H1 (cell line): Measurements from ENCODE around the gene HSD17B13. TPM values are rescaled to one million over a fixed set of nuclear protein-coding genes. Genes with fewer than 3 reads are reported as not detected.

Experiments
- CTCF ChIA-PET: fragments of 300-600 bp; sonication (Branson Sonifier 250); formaldehyde crosslinking; loops from one replicate; lab custom pipeline; 2021; ENCODE audit not compliant: partially characterized antibody; lab: Charles Lee
- POLR2A ChIA-PET: fragments of 300-600 bp; sonication (Branson Sonifier 250); formaldehyde crosslinking; loops from one replicate; lab custom pipeline; 2021; ENCODE audit warnings: inconsistent platforms; ENCODE audit not compliant: partially characterized antibody; lab: Charles Lee
- DNase-seq, 2 experiments: peaks; one replicate each; pipeline versions ENCODE4 v3.0.0 to v3.0.0-alpha.2; 2010 to 2022; ENCODE audit warnings: low spot score in 2 of 2, low read depth in 1 of 2, mixed read lengths in 1 of 2
- FAIRE-seq: peaks from 2 replicates; lab custom pipeline; 2011; peaks lifted over from hg19 to GRCh38; lab: Jason Lieb, UNC
- H2AFZ ChIP-seq: 2 replicates; pipeline ENCODE4 v1.8.1; 2012; ENCODE audit warnings: low read length, inconsistent platforms
- H2AK5ac ChIP-seq: 2 replicates; pipeline ENCODE4 v1.6.1; 2013; ENCODE audit warnings: low read depth, low read length
- H2BK120ac ChIP-seq: replicated peaks from 2 replicates; pipeline ENCODE3; 2013; ENCODE audit warnings: low read depth, low read length, inconsistent platforms
- H2BK12ac ChIP-seq: 2 replicates; pipeline ENCODE4 v1.6.1; 2013; ENCODE audit warnings: low read depth, low read length
- H2BK15ac ChIP-seq: 2 replicates; pipeline ENCODE4 v1.6.1; 2013; ENCODE audit warnings: low read length
- H2BK20ac ChIP-seq: 2 replicates; pipeline ENCODE4 v1.6.1; 2013; ENCODE audit warnings: low read length
- H2BK5ac ChIP-seq: 2 replicates; pipeline ENCODE4 v1.6.1; 2013; ENCODE audit warnings: low read depth, low read length
- H3K14ac ChIP-seq: 2 replicates; pipeline ENCODE4 v1.6.1; 2013; ENCODE audit warnings: inconsistent platforms; ENCODE audit not compliant: insufficient read length
- H3K18ac ChIP-seq: 2 replicates; pipeline ENCODE4 v1.6.1; 2013; ENCODE audit warnings: low read length; ENCODE audit errors: extremely low read depth
- H3K23ac ChIP-seq: 2 replicates; pipeline ENCODE4 v1.6.1; 2013; ENCODE audit warnings: inconsistent platforms; ENCODE audit not compliant: insufficient read length
- H3K23me2 ChIP-seq: 2 replicates; pipeline ENCODE4 v1.6.1; 2013; ENCODE audit warnings: low read depth, low read length
- H3K27ac ChIP-seq: 2 replicates; pipeline ENCODE4 v1.6.1; 2011; ENCODE audit warnings: low read depth, low read length, inconsistent platforms
- H3K27me3 ChIP-seq, 4 experiments: replicated peaks in 1 of 4; 1 replicate in 1 of 4; 2 replicates in 3 of 4; pipeline versions ENCODE4 v1.6.1 to v1.8.1; 2011 to 2013; ENCODE audit warnings: low read length in 3 of 4, mild to moderate bottlenecking in 3 of 4, inconsistent platforms in 2 of 4, mixed read lengths in 2 of 4, moderate library complexity in 1 of 4; ENCODE audit not compliant: control insufficient read depth in 3 of 4, insufficient read depth in 3 of 4; ENCODE audit errors: extremely low read depth in 1 of 4
- H3K36me3 ChIP-seq, 4 experiments: 2 replicates each; pipeline versions ENCODE4 v1.6.1 to v1.8.1; 2011 to 2013; ENCODE audit warnings: mild to moderate bottlenecking in 4 of 4, low read length in 3 of 4, moderate library complexity in 2 of 4, control low read depth in 1 of 4, inconsistent platforms in 1 of 4; ENCODE audit not compliant: insufficient read depth in 4 of 4, control insufficient read depth in 2 of 4
- H3K4ac ChIP-seq: replicated peaks from 2 replicates; pipeline ENCODE3; 2013; ENCODE audit warnings: low read length, low read depth, mixed read lengths, inconsistent platforms; ENCODE audit not compliant: insufficient read length
- H3K4me1 ChIP-seq, 4 experiments: replicated peaks in 1 of 4; 1 replicate in 1 of 4; 2 replicates in 3 of 4; pipeline versions ENCODE4 v1.6.1 to v1.8.1; 2011 to 2013; ENCODE audit warnings: low read length in 3 of 4, inconsistent platforms in 2 of 4, mixed read lengths in 1 of 4; ENCODE audit not compliant: insufficient read depth in 4 of 4, control insufficient read depth in 3 of 4
- H3K4me2 ChIP-seq, 2 experiments: 2 replicates each; pipeline versions ENCODE4 v1.6.1 to v1.8.1; 2011 to 2013; ENCODE audit warnings: low read depth in 2 of 2, low read length in 2 of 2, control low read depth in 1 of 2, inconsistent platforms in 1 of 2, mild to moderate bottlenecking in 1 of 2; ENCODE audit not compliant: insufficient read depth in 1 of 2
- H3K4me3 ChIP-seq, 4 experiments: fragments of 200-600, 300-600 bp in 1 of 4; sonication (generic), shearing (Covaris generic), sonication (Bioruptor Twin) in 1 of 4; 2 replicates each; pipeline versions ENCODE4 v1.5.1 to v1.8.1; 2011 to 2016; ENCODE audit warnings: low read length in 4 of 4, low read depth in 3 of 4, control low read depth in 2 of 4, inconsistent platforms in 2 of 4, mild to moderate bottlenecking in 2 of 4, mixed read lengths in 1 of 4, moderate library complexity in 1 of 4; ENCODE audit not compliant: insufficient read depth in 2 of 4; ENCODE audit errors: extremely low read depth in 1 of 4
- H3K56ac ChIP-seq: replicated peaks from 2 replicates; pipeline ENCODE3; 2013; ENCODE audit warnings: low read depth, mild to moderate bottlenecking, mixed read lengths, low read length, inconsistent platforms; ENCODE audit not compliant: insufficient read length
- H3K79me1 ChIP-seq: 2 replicates; pipeline ENCODE4 v1.6.1; 2013; ENCODE audit warnings: low read depth, low read length, control low read depth
- H3K79me2 ChIP-seq, 2 experiments: 2 replicates each; pipeline versions ENCODE4 v1.6.1 to v1.8.1; 2012 to 2013; ENCODE audit warnings: low read length in 2 of 2, mild to moderate bottlenecking in 2 of 2, inconsistent platforms in 1 of 2; ENCODE audit not compliant: insufficient read depth in 2 of 2, control insufficient read depth in 1 of 2
- H3K9ac ChIP-seq, 4 experiments: replicated peaks in 1 of 4; 1 replicate in 1 of 4; 2 replicates in 3 of 4; pipeline versions ENCODE4 v1.6.1 to v1.8.1; 2011 to 2013; ENCODE audit warnings: low read depth in 3 of 4, low read length in 3 of 4, control low read depth in 2 of 4, mild to moderate bottlenecking in 2 of 4, moderate library complexity in 2 of 4, inconsistent platforms in 1 of 4; ENCODE audit errors: extremely low read depth in 1 of 4
- H3K9me3 ChIP-seq, 2 experiments: 2 replicates each; pipeline versions ENCODE4 v1.6.1 to v1.8.1; 2012 to 2013; ENCODE audit warnings: mild to moderate bottlenecking in 2 of 2, moderate library complexity in 2 of 2, control low read depth in 1 of 2, inconsistent platforms in 1 of 2, low read depth in 1 of 2, low read length in 1 of 2, mixed read lengths in 1 of 2; ENCODE audit not compliant: insufficient read depth in 2 of 2
- H4K20me1 ChIP-seq, 2 experiments: replicated peaks in 1 of 2; 2 replicates each; pipeline versions ENCODE3 to v1.8.1; 2011 to 2013; ENCODE audit warnings: inconsistent platforms in 2 of 2, low read length in 2 of 2, mild to moderate bottlenecking in 1 of 2; ENCODE audit not compliant: insufficient read depth in 2 of 2, control insufficient read depth in 1 of 2
- H4K5ac ChIP-seq: 2 replicates; pipeline ENCODE4 v1.6.1; 2013; ENCODE audit warnings: low read length, low read depth, mixed read lengths, inconsistent platforms; ENCODE audit not compliant: insufficient read length
- H4K8ac ChIP-seq: 2 replicates; pipeline ENCODE4 v1.8.0; 2013; ENCODE audit warnings: mild to moderate bottlenecking, moderate library complexity, low read length, inconsistent platforms; ENCODE audit not compliant: insufficient read depth; ENCODE audit errors: extremely low read depth
- H4K91ac ChIP-seq: replicated peaks from 2 replicates; pipeline ENCODE3; 2013; ENCODE audit warnings: low read length, mixed read lengths, inconsistent platforms; ENCODE audit not compliant: insufficient read length
- ASH2L ChIP-seq: fragments of 200-600, 300-600 bp; sonication (generic); IDR thresholded peaks from one replicate; pipeline ENCODE4 v1.7.1; 2017; ENCODE audit warnings: low read length
- ATF2 ChIP-seq: IDR thresholded peaks from 2 replicates; pipeline ENCODE4 v1.6.1; 2012; ENCODE audit warnings: low read length, inconsistent platforms
- BACH1 ChIP-seq: IDR thresholded peaks from 2 replicates; pipeline ENCODE4 v1.6.1; 2012; ENCODE audit warnings: low read length, improper control_type of control experiment
- BRCA1 ChIP-seq: IDR thresholded peaks from 2 replicates; pipeline ENCODE4 v1.6.1; 2012; ENCODE audit warnings: low read depth, low read length, improper control_type of control experiment
- CEBPB ChIP-seq: IDR thresholded peaks from 2 replicates; pipeline ENCODE4 v1.6.1; 2012; ENCODE audit warnings: low read depth, low read length
- GABPA ChIP-seq: IDR thresholded peaks from 2 replicates; pipeline ENCODE4 v1.6.1; 2011; ENCODE audit warnings: mild to moderate bottlenecking, low read length, moderate library complexity, borderline replicate concordance; ENCODE audit not compliant: insufficient read depth
- GTF2F1 ChIP-seq: IDR thresholded peaks from 2 replicates; pipeline ENCODE4 v1.6.1; 2012; ENCODE audit warnings: low read depth, low read length, improper control_type of control experiment, borderline replicate concordance
- JUN ChIP-seq: IDR thresholded peaks from 2 replicates; pipeline ENCODE4 v1.6.1; 2011; ENCODE audit warnings: low read depth, mild to moderate bottlenecking, improper control_type of control experiment, low read length
- KDM1A ChIP-seq: fragments of 200-600, 300-600 bp; sonication (generic); IDR thresholded peaks from 2 replicates; pipeline ENCODE4 v1.7.1; 2016; ENCODE audit warnings: mild to moderate bottlenecking, low read length, borderline replicate concordance
- KDM5A ChIP-seq: fragments of 200-600 bp; IDR thresholded peaks from 2 replicates; pipeline ENCODE4 v1.7.1; 2012; ENCODE audit warnings: mild to moderate bottlenecking, low read length, inconsistent platforms, mixed read lengths
- POLR2A ChIP-seq, 2 experiments: IDR thresholded peaks; 1 replicate in 1 of 2; 2 replicates in 1 of 2; pipeline ENCODE4 v1.6.1; 2011; ENCODE audit warnings: low read depth in 2 of 2, low read length in 2 of 2, mild to moderate bottlenecking in 2 of 2; ENCODE audit errors: control extremely low read depth in 1 of 2
- POLR2AphosphoS5 ChIP-seq: IDR thresholded peaks from 2 replicates; pipeline ENCODE4 v1.6.1; 2011; ENCODE audit warnings: low read depth, low read length
- SP1 ChIP-seq: IDR thresholded peaks from 2 replicates; pipeline ENCODE4 v1.6.1; 2011; ENCODE audit warnings: low read depth, low read length
- SP4 ChIP-seq: IDR thresholded peaks from 2 replicates; pipeline ENCODE4 v1.6.1; 2012; ENCODE audit warnings: low read length, inconsistent platforms
- SUZ12 ChIP-seq: fragments of 200-600 bp; sonication (generic); IDR thresholded peaks from 2 replicates; pipeline ENCODE4 v1.6.1; 2012; ENCODE audit warnings: mild to moderate bottlenecking, inconsistent platforms, low read length, moderate library complexity, mixed read lengths
- TBP ChIP-seq: IDR thresholded peaks from 2 replicates; pipeline ENCODE4 v1.6.1; 2011; ENCODE audit warnings: low read depth, low read length, improper control_type of control experiment
- WGBS, 2 experiments: shearing (Covaris generic) in 1 of 2; methylation state at CpG; one replicate each; pipeline versions ENCODE4 v1.1.6 to v1.1.7; 2013 to 2015; ENCODE audit warnings: low lambda C conversion rate in 2 of 2, mixed read lengths in 2 of 2, inconsistent platforms in 1 of 2, low coverage in 1 of 2, missing lambda C conversion rate in 1 of 2; ENCODE audit not compliant: insufficient replicate concordance in 2 of 2, insufficient coverage in 1 of 2, insufficient read length in 1 of 2; ENCODE audit errors: extremely low coverage in 1 of 2, missing lambda C conversion rate in 1 of 2; 5-methylcytosine and 5-hydroxymethylcytosine counted together
- polyA plus RNA-seq, 7 experiments: library from polyadenylated mRNA; depleted of rRNA in 3 of 7; stranded (reverse) in 5 of 7; unstranded in 2 of 7; fragments of >200 nt in 5 of 7; fragments of 200-250 nt in 2 of 7; gene quantifications; 1 replicate in 5 of 7; 2 replicates in 1 of 7; 4 replicates in 1 of 7; pipeline versions ENCODE4 v1.2.1 to v1.2.3, GENCODE V29; 2011 to 2013; ENCODE audit warnings: missing spikeins in 2 of 7, mixed read lengths in 2 of 7
- total RNA-seq: library from RNA; stranded (reverse); fragmentation: NEBNext Ultra II Directional; extraction: Animal tissue kit (Norgen Biotek cat#: 25700); gene quantifications from 2 replicates; pipeline ENCODE4 v1.2.1, GENCODE V29; 2021

The HSD17B13 gene
- total and polyA plus RNA-seq, 2 of the 8 experiments (the other 6 are each of a cell fraction or from before 2014, with no cell fraction given) = 0.09 to 0.13 TPM

DNA sequence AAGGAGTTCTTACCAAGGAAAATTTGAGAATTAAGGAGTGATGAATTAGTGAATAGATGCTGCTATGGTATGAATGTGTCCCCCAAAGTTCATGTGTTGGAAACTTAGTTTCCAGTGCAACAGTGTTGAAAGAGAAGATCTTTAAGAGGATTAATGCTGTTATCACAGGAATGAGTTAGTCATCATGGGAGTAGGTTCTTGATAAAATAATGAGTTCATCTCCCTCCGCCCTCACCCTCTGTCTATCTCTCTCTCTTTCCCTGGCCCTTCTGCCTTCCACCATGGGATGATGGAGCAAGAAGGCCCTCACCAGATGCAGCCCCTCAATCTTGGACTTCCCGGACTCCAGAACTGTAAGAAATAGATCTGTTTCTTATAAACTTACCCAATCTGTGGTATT is 64.0 kb downstream of the HSD17B13 start:
- POLR2A ChIA-PET = no interaction called here
- H3K27ac ChIP-seq = no peak overlapping the region
- H3K23me2 ChIP-seq = no peaks in the 10 kb centered on the region
- H3K79me2 ChIP-seq = no peaks in the 10 kb centered on the region
- H3K23ac ChIP-seq = no peak overlapping the region
- no peak overlapping the region for H2AFZ ChIP-seq
- H3K18ac ChIP-seq = no peak overlapping the region
- no peak overlapping the region for H4K8ac ChIP-seq
- H2BK20ac ChIP-seq = no peak overlapping the region
- H2AK5ac ChIP-seq = no peak overlapping the region
- H3K9ac ChIP-seq = no peak overlapping the region
- no peak overlapping the region for H3K4ac ChIP-seq
- H3K4me2 ChIP-seq = no peak overlapping the region
- no peak overlapping the region for H2BK5ac ChIP-seq
- no peaks in the 10 kb centered on the region for H3K4me1 ChIP-seq
- no peaks in the 10 kb centered on the region for H3K79me1 ChIP-seq
- no peak overlapping the region for H2BK15ac ChIP-seq
- FAIRE-seq (no peak), DNase-seq (no peak)
- CTCF ChIA-PET = no interaction called here
- H3K56ac ChIP-seq = no peak overlapping the region
- H3K14ac ChIP-seq = no peak overlapping the region
- no peak overlapping the region for H2BK120ac ChIP-seq
- 81% methylated on average over 2 of the region's 2 CpGs; no CpG with 5 or more reads in 1 of the 2 experiments for WGBS, 2 experiments
- H2BK12ac ChIP-seq = no peak overlapping the region
- peaks cover 6 to 7% of the 10 kb centered on the region in 2 experiments; a peak in 2 of 4 replicates for H3K9me3 ChIP-seq
- H3K36me3 ChIP-seq = no peaks in the 10 kb centered on the region
- no peaks in the 10 kb centered on the region for H4K20me1 ChIP-seq
- H3K4me3 ChIP-seq = no peak overlapping the region
- H4K91ac ChIP-seq = no peak overlapping the region
- H4K5ac ChIP-seq = no peak overlapping the region
- no peaks in the 10 kb centered on the region for H3K27me3 ChIP-seq
- TF ChIP-seq SP4 (no peak), KDM1A (no peak), GABPA (no peak), POLR2A (IDR thresholded peaks at IDR 0.05; ENCODE audit: control extremely low read depth in 1 of 2, low read depth in 2 of 2, low read length in 2 of 2) (no peak), TBP (no peak), SUZ12 (no peak), GTF2F1 (no peak), SP1 (no peak), KDM5A (no peak), CEBPB (no peak), POLR2AphosphoS5 (no peak), BACH1 (no peak), BRCA1 (no peak), ASH2L (no peak), ATF2 (no peak), JUN (no peak)
